Skin epidermis (tissue), 12 donors: ENCODE results near the gene DEF6.
A peak's percentile ranks its signal among the peaks of the same experiment; 100 is the strongest.

Source experiments
- H3K27ac ChIP-seq, 21 experiments: fragments of 200-600 bp; sonication (generic) in 11 of 21; one replicate each; pipeline ENCODE4 v1.5.0; 2020; ENCODE audit warnings: mild to moderate bottlenecking in 3 of 21, inconsistent platforms in 2 of 21, moderate library complexity in 2 of 21
- H3K4me3 ChIP-seq, 7 experiments: fragments of 200-600 bp; sonication (generic) in 2 of 7; one replicate each; pipeline ENCODE4 v1.5.0; 2020; ENCODE audit warnings: inconsistent platforms in 2 of 7, mild to moderate bottlenecking in 2 of 7, moderate library complexity in 1 of 7

DEF6 gene

DNA sequence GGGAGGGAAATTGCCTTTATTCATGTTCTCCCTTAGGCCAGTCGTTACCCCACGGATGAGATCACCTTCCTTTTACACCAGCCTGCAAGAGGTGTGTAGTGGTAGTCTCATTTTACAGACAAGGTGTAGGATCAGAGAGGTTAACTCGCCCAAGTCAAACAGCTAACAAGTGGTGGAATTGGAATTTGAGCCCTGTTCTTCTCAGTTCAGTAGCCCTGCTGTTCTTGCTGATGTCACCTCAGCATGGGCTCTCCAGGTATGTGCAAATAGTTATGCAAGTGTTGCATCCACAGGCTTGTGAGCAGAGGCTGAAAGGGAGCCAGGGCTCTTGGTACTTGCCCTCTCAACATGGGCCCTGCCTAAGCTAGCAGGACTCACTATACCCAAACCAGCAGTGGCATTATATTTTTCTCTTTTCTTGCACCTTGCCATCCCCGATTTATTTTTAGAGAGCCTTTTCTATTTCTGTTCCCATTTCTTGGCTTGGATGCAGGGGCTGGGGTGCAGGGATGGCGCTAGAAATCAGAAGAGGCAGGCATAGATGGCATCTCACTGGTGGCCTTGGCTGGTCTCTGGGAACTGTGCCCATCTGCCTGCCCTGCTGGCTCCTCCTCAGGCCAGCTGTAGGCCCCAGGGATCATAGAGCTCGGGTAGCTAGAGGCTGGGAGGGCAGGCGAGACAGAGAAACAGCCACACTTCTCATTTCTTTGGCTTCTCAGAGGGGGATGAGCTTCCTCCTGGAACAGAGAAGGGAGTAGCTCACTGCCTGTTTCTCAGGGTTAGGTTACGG, 62.9 kb downstream of the DEF6 start:
- H3K27ac ChIP-seq: peak overlapping the region in 4 of 21 experiments; percentile 16 to 60 (median 36)

DNA sequence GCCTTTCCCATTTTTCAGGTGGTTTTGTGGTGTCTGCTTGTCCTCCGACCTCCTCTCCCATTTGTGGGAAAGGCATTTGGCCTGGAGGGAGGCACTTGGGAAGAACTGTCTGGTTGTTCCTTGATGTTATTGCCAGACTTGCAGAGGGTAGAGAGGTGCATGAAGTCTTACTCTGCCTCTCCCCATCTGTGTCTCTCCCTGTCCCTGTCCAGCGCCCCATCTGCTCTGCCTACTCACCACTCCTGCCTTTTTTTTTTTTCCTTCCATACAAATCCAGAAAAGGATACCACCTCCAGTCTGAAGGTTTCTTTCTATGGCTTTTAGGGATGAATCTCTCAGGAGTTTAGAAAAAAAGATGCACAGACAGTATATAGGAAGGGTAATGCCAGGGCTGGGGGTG, 64.6 kb downstream of the DEF6 start:
- H3K27ac ChIP-seq: no peak overlapping the region
- H3K4me3 ChIP-seq: no peak overlapping the region

More for the DNA sequence above, 62.9 kb downstream of the DEF6 start:
- H3K4me3 ChIP-seq: no peak overlapping the region

DNA sequence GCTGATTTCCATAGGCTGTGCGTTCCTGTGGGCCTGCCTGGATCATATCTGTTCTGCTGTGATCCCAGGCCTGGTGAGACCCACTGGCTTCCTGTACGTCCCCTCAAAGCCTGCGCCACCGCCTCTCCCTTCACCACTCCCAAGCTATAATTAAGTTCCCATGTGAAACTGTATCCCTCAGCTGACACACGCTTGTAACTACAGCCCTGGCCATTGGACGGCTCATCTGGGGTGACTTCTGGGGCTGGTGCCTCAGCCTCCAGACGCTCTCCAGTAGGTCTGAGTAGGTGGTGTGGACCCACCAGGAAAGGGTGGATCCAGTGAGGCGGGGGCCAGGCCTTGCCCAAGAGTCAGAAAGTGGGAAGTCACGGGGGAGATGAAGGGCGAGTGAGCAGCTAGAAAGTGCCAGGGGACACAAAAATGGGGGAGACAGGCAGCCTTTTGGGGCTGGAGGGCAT, 65.7 kb downstream of the DEF6 start:
- Histone ChIP-seq H3K27ac (peak overlapping the region in 3 of 21 experiments; percentile 26 to 38 (median 31)), H3K4me3 (no peak overlapping the region)

DNA sequence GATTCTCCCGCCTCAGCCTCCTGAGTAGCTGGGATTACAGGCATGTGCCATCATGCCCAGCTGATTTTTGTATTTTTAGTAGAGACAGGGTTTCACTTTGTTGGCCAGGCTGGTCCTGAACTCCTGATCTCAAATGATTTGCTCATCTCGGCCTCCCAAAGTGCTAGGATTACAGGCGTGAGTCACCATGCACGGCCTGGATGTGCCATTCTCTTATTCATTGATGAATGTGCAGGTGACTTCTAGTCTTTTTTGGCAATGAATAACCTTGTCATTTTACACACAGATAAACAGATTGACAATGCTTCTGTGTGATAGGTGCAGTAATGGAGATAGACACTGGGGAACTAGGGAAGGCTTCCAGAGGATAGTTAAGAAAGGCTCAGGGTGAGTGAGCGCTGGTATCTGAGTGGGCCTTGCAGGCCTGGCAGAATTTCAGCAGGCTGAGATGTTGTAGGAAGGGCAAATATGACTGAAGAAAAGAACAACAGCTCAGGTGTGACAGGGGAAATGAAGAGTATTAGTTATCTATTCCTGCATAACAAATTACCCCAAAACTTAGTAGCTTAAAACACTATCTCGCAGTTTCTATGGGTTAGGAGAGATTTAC, 68.1 kb downstream of the DEF6 start:
- H3K4me3 ChIP-seq: no peak overlapping the region
- no peak overlapping the region for H3K27ac ChIP-seq

DNA sequence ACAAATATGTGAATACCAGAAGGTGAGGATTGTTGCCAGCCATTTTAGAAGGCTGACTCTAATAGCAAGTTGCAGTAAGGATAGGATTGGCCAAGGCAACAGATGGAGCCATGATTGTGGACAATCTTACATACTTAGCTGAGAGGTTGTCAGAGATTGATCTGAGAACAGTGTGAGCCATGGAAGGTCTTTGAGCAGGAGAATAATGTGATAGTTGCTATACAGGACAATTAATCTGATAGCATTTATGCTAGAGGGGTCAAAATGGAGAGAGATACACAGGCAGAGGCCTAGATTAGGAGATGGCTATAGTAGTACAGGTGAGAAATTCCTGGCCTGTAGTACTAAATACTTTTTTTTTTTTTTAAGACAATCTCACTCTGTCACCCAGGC, 68.6 kb downstream of the DEF6 start:
- no peak overlapping the region for H3K4me3 ChIP-seq
- H3K27ac ChIP-seq: no peak overlapping the region

DNA sequence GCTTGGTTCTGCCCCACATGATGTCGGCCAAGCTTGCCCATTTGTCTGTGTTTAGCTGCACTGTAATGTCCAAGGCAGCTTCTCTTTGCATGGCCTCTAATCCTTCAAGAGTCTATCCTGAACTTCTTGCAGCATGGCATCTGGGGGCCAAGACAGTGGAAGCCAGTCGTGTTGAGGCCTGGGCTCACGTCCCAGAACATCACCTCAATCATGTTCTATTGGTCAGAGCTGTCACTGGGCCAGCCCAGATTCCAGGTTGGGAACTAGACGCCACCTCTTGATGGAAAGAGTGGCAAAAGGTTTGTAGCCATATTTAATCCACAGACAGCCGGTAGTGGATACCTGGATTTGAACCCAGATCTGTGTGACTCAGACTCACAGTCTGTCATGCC, 70.0 kb downstream of the DEF6 start:
- Histone ChIP-seq H3K4me3 (no peak overlapping the region), H3K27ac (peak overlapping the region in 9 of 21 experiments; percentile 3 to 78 (median 36))

DNA sequence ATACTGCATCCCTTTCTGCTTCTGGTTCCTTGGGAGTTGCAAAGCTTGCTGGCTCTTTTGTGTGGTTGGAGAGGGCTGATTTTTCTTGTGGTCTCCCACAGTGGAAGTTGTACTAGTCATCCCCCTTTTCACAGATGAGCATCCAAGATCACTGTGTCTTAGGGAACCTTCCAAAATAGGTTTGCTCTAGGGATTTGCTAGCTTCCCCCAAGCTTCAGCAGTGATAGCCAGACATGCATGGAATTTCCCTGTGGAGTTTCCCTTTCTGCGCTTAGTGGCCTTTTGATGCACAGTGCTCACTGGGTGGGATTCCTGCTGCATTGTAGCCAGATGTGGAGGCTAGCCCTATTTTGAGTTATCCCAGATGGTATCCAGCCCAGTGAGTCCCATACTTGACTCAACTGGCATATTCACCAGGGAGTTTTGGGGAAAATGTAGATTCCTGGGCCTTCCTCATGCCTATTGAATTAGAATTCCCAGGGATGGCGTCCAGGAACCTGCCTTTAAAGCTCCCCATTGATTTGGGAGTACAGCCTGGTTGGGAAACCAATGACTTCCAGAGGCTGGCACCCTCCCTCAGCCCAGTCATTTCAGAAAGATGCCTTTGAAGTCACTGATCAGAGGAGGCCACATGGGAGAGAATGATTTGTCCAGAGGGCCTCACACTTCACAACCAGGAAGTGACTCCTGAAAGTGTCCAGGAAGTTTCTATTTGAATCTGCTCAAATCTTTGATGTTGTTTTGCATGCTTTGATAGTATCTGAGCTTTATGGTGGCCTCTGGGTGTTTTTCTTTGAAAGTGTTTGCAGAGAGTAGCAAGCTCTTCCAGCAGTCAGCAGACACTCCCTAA, 70.6 kb downstream of the DEF6 start:
- H3K27ac ChIP-seq: peak overlapping the region in 11 of 21 experiments; percentile 2 to 78 (median 36)
- H3K4me3 ChIP-seq: no peak overlapping the region

DNA sequence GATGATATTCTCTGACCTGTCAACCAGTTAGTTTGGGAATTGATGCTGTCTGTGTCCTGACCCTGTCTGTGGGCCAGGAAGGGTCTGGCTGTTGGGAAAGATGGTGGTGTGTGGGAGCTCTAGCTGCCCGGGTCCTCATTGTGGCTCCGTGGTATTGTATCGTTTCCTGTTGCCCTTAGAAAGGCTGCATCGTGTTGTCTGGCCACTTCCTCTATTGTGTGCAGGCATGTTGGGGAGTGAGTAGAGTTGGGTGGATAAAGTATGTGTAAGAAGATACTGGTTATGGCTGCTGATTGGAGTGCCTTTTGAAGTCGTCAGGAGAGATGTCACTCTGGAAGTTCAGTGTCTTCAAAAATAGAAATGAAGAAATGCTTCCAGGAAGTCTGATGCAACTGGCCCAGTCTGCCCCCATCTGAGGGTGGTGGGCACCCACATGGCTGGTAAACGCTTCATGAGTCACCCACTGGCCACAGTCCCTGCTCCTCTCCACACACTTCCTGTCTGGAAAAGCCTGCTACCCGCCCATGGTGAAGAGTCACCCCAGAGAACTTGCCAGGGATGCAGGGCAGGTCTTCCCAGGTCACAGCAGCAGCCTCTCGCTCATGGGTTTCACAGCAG, 72.6 kb downstream of the DEF6 start:
- Histone ChIP-seq H3K27ac (peak overlapping the region in 20 of 21 experiments; percentile 14 to 81 (median 67)), H3K4me3 (no peak overlapping the region)

DNA sequence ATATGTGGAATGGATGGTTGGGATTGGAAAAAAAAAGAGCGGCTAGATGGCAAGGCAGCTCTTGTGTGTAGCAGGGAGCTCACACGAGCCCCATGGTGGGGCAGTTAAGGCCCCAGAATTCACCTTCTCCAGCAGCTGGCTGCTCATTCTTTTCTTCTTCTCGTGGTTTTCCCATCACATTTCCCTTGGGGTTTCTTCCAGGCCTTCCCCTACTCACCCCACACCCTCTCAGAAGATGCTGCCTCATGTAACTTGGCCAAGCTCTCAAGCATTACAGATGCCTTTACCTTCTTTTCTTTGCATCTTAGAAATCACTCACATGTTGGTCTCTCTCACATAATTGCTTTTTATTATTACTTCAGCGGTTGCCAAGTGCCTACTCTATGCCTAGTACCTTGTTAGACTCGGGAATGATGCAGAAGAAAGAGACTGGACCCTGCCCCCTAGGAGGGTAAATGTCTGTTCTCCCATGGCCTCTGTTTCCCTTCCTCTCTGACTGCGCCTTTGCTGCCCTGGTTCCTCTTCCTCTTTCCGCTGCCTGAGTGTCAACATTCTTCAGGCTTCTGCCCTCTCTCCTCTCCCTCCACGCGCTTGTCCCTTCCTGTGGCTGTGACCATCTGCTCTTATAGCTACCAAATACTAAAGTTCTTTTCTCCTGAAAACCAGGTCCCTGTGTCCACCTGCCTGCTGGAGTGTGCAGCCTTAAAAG, 73.3 kb downstream of the DEF6 start:
- Histone ChIP-seq H3K27ac (peak overlapping the region in 20 of 21 experiments; percentile 14 to 81 (median 67)), H3K4me3 (no peak overlapping the region)
